DOHH2 (cell line): ENCODE results near the gene JKAMP.
A peak's percentile ranks its signal among the peaks of the same experiment; 100 is the strongest.

Experiments used
- H3F3A ChIP-seq: fragments of 200-600 bp; sonication (generic), shearing (Covaris generic); 2 replicates; pipeline ENCODE4 v1.6.0; 2016; ENCODE audit warnings: antibody characterized with exemption, mild to moderate bottlenecking; ENCODE audit not compliant: control insufficient read depth, insufficient read depth
- H3K27ac ChIP-seq: fragments of 200-600 bp; sonication (generic); 2 replicates; pipeline ENCODE4 v1.5.1; 2014; ENCODE audit warnings: low read depth, mild to moderate bottlenecking, low read length, moderate library complexity
- H3K27me3 ChIP-seq: fragments of 200-600 bp; sonication (generic); 2 replicates; pipeline ENCODE4 v1.6.1; 2014; ENCODE audit warnings: mild to moderate bottlenecking, low read length, mixed read lengths; ENCODE audit not compliant: control insufficient read depth
- H3K36me3 ChIP-seq: fragments of 200-600 bp; sonication (generic); 2 replicates; pipeline ENCODE4 v1.6.1; 2014; ENCODE audit warnings: mild to moderate bottlenecking, low read length, moderate library complexity, mixed read lengths; ENCODE audit not compliant: control insufficient read depth
- H3K4me1 ChIP-seq: fragments of 200-600 bp; sonication (generic); 2 replicates; pipeline ENCODE4 v1.6.1; 2014; ENCODE audit warnings: mild to moderate bottlenecking, low read length, mixed read lengths; ENCODE audit not compliant: control insufficient read depth
- H3K4me2 ChIP-seq: fragments of 200-600 bp; sonication (generic); 2 replicates; pipeline ENCODE4 v1.6.0; 2014; ENCODE audit warnings: mild to moderate bottlenecking, low read length, moderate library complexity
- H3K4me3 ChIP-seq: fragments of 200-600 bp; sonication (generic); 2 replicates; pipeline ENCODE4 v1.5.1; 2014; ENCODE audit warnings: mild to moderate bottlenecking, low read length, mixed read lengths
- H3K79me2 ChIP-seq: fragments of 200-600 bp; sonication (generic); 2 replicates; pipeline ENCODE4 v1.6.1; 2014; ENCODE audit warnings: mild to moderate bottlenecking, low read length, mixed read lengths; ENCODE audit not compliant: control insufficient read depth
- H3K9me2 ChIP-seq: fragments of 200-600 bp; sonication (generic); replicated peaks from 2 replicates; pipeline ENCODE4 v1.6.1; 2014; ENCODE audit warnings: mild to moderate bottlenecking, low read length, mixed read lengths; ENCODE audit not compliant: control insufficient read depth
- H3K9me3 ChIP-seq: fragments of 200-600 bp; sonication (generic); 2 replicates; pipeline ENCODE4 v1.6.1; 2014; ENCODE audit warnings: antibody characterized with exemption, low read length, mixed read lengths; ENCODE audit not compliant: control insufficient read depth, insufficient read depth
- H4K20me1 ChIP-seq: fragments of 200-600 bp; sonication (generic); 2 replicates; pipeline ENCODE4 v1.6.0; 2014; ENCODE audit warnings: low read depth, mild to moderate bottlenecking, antibody characterized with exemption, low read length, moderate library complexity; ENCODE audit not compliant: control insufficient read depth, insufficient read depth
- EZH2phosphoT487 ChIP-seq: fragments of 200-600 bp; sonication (generic); IDR thresholded peaks from 2 replicates; pipeline ENCODE4 v1.6.1; 2017; ENCODE audit warnings: borderline replicate concordance, mild to moderate bottlenecking, antibody characterized with exemption, low read length, moderate library complexity, mixed read lengths
- TF ChIP-seq, protein P1 (sequence below): fragments of 200-600 bp; sonication (generic); IDR thresholded peaks from one replicate; pipeline ENCODE4 v1.5.1; 2014; ENCODE audit warnings: antibody characterized with exemption, mild to moderate bottlenecking, low read depth, low read length; ENCODE audit not compliant: poor library complexity, severe bottlenecking

The JKAMP gene

DNA sequence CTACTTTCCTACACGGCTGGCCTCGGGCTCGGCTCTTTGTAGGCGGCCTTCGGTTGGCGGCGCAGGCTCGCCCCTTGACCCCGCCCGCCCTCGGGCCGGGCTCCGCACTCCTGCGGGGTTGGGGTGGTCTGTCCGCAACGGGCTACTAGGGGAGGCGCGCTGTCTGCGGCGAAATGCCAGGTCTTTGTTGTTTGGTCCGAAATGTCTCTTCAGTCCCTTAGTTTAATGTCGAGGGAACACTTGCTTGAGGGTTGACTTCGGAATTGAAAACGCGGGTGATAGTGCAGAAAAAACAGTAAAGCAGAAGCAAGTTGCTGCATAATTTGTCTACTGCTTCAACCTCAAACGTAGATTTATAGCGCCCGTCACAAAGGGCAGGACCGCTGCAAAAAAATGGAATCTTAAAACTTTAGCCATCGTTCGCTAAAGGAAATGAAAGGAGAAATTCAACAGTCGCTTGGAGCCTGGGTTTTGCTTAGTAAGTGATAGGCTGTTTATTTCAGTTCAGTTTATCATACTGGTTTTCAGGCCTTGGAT, 390 bp downstream of the JKAMP start:
- Histone ChIP-seq H3F3A (no peaks in the 10 kb centered on the region), H3K79me2 (peaks cover 59% of the 10 kb centered on the region), H3K9me2 (no peaks in the 10 kb centered on the region), H3K36me3 (peaks cover 40% of the 10 kb centered on the region), H4K20me1 (no peaks in the 10 kb centered on the region), H3K4me2 (peak overlapping the region; percentile 79), H3K27me3 (no peaks in the 10 kb centered on the region), H3K4me3 (peak overlapping the region; percentile 83), H3K9me3 (no peaks in the 10 kb centered on the region), H3K4me1 (peaks cover 45% of the 10 kb centered on the region), H3K27ac (peak overlapping the region; percentile 30; the same call in 1 of the 2 replicates)
- TF ChIP-seq, protein P1, sequence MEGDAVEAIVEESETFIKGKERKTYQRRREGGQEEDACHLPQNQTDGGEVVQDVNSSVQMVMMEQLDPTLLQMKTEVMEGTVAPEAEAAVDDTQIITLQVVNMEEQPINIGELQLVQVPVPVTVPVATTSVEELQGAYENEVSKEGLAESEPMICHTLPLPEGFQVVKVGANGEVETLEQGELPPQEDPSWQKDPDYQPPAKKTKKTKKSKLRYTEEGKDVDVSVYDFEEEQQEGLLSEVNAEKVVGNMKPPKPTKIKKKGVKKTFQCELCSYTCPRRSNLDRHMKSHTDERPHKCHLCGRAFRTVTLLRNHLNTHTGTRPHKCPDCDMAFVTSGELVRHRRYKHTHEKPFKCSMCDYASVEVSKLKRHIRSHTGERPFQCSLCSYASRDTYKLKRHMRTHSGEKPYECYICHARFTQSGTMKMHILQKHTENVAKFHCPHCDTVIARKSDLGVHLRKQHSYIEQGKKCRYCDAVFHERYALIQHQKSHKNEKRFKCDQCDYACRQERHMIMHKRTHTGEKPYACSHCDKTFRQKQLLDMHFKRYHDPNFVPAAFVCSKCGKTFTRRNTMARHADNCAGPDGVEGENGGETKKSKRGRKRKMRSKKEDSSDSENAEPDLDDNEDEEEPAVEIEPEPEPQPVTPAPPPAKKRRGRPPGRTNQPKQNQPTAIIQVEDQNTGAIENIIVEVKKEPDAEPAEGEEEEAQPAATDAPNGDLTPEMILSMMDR, result no peak
- TF ChIP-seq EZH2phosphoT487, result no peak

DNA sequence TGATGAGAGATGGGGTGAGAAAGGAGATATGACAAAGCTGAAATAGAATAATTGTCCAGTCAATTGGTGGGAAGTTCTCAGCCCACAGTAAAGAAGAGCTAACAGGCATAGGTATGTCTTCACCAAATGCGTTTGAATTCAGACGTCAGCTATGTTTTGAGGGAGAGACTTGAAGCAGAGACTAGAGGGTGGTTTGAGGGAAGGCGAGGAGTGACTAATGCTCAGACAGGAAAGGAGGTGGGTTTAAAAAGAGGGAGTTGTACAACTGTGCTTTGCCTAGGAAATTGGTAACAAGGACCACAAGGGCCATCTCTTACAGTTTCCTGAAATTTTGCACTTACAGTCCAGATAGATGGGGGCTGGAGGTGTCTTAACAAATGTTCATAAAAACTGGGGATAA, 6.4 kb downstream of the JKAMP start:
- H3K27ac ChIP-seq, result no peak overlapping the region
- TF ChIP-seq, protein P1, result no peak
- TF ChIP-seq EZH2phosphoT487, result no peak
- H3K9me2 ChIP-seq, result no peaks in the 10 kb centered on the region
- H3K79me2 ChIP-seq, result peaks cover 11% of the 10 kb centered on the region
- H3K27me3 ChIP-seq, result no peaks in the 10 kb centered on the region
- H3K4me3 ChIP-seq, result no peak overlapping the region
- peaks cover 8% of the 10 kb centered on the region for H3K4me1 ChIP-seq
- H3K4me2 ChIP-seq, result no peak overlapping the region
- no peaks in the 10 kb centered on the region for H3F3A ChIP-seq
- no peaks in the 10 kb centered on the region for H3K9me3 ChIP-seq
- H3K36me3 ChIP-seq, result peaks cover 68% of the 10 kb centered on the region
- no peaks in the 10 kb centered on the region for H4K20me1 ChIP-seq

DNA sequence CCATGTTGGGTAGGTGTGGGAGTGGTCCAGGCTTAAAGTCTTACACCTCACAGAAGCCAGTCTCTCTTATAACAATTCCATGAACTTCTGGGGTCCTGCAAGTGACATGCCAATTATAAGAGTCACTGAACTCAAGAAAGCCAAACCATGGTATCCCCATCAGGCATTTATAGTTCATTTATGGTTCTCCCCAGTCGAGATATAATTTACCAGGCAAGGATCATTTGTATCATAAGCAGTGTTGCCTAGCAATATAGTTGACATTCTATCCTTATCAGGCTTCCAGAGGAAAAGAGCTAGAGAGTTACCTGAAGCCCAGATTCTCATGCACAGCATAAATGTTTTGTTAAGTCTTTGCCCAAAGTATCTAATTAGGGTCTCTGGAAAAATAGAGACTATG, 8.1 kb downstream of the JKAMP start:
- Histone ChIP-seq H3K4me2 (no peak overlapping the region), H3K27ac (no peak overlapping the region), H3K27me3 (no peaks in the 10 kb centered on the region), H4K20me1 (no peaks in the 10 kb centered on the region), H3F3A (no peaks in the 10 kb centered on the region), H3K9me2 (no peaks in the 10 kb centered on the region), H3K4me3 (no peak overlapping the region), H3K36me3 (peaks cover 73% of the 10 kb centered on the region), H3K4me1 (no peaks in the 10 kb centered on the region), H3K9me3 (no peaks in the 10 kb centered on the region), H3K79me2 (0 out of 2 replicates have a peak, but pooled peaks cover 2% of the 10 kb centered on the region)
- TF ChIP-seq, protein P1, result no peak
- TF ChIP-seq EZH2phosphoT487, result no peak
